DOHH2 (cell line): ENCODE results near the gene HOXA1.

Experiments used
- H3F3A ChIP-seq: fragments of 200-600 bp; sonication (generic), shearing (Covaris generic); 2 replicates; pipeline ENCODE4 v1.6.0; 2016; ENCODE audit warnings: antibody characterized with exemption, mild to moderate bottlenecking; ENCODE audit not compliant: control insufficient read depth, insufficient read depth
- H3K27ac ChIP-seq: fragments of 200-600 bp; sonication (generic); 2 replicates; pipeline ENCODE4 v1.5.1; 2014; ENCODE audit warnings: low read depth, mild to moderate bottlenecking, low read length, moderate library complexity
- H3K27me3 ChIP-seq: fragments of 200-600 bp; sonication (generic); 2 replicates; pipeline ENCODE4 v1.6.1; 2014; ENCODE audit warnings: mild to moderate bottlenecking, low read length, mixed read lengths; ENCODE audit not compliant: control insufficient read depth
- H3K36me3 ChIP-seq: fragments of 200-600 bp; sonication (generic); 2 replicates; pipeline ENCODE4 v1.6.1; 2014; ENCODE audit warnings: mild to moderate bottlenecking, low read length, moderate library complexity, mixed read lengths; ENCODE audit not compliant: control insufficient read depth
- H3K4me1 ChIP-seq: fragments of 200-600 bp; sonication (generic); 2 replicates; pipeline ENCODE4 v1.6.1; 2014; ENCODE audit warnings: mild to moderate bottlenecking, low read length, mixed read lengths; ENCODE audit not compliant: control insufficient read depth
- H3K4me2 ChIP-seq: fragments of 200-600 bp; sonication (generic); 2 replicates; pipeline ENCODE4 v1.6.0; 2014; ENCODE audit warnings: mild to moderate bottlenecking, low read length, moderate library complexity
- H3K4me3 ChIP-seq: fragments of 200-600 bp; sonication (generic); 2 replicates; pipeline ENCODE4 v1.5.1; 2014; ENCODE audit warnings: mild to moderate bottlenecking, low read length, mixed read lengths
- H3K79me2 ChIP-seq: fragments of 200-600 bp; sonication (generic); 2 replicates; pipeline ENCODE4 v1.6.1; 2014; ENCODE audit warnings: mild to moderate bottlenecking, low read length, mixed read lengths; ENCODE audit not compliant: control insufficient read depth
- H3K9me2 ChIP-seq: fragments of 200-600 bp; sonication (generic); replicated peaks from 2 replicates; pipeline ENCODE4 v1.6.1; 2014; ENCODE audit warnings: mild to moderate bottlenecking, low read length, mixed read lengths; ENCODE audit not compliant: control insufficient read depth
- H3K9me3 ChIP-seq: fragments of 200-600 bp; sonication (generic); 2 replicates; pipeline ENCODE4 v1.6.1; 2014; ENCODE audit warnings: antibody characterized with exemption, low read length, mixed read lengths; ENCODE audit not compliant: control insufficient read depth, insufficient read depth
- H4K20me1 ChIP-seq: fragments of 200-600 bp; sonication (generic); 2 replicates; pipeline ENCODE4 v1.6.0; 2014; ENCODE audit warnings: low read depth, mild to moderate bottlenecking, antibody characterized with exemption, low read length, moderate library complexity; ENCODE audit not compliant: control insufficient read depth, insufficient read depth
- CTCF ChIP-seq: fragments of 200-600 bp; sonication (generic); IDR thresholded peaks from one replicate; pipeline ENCODE4 v1.5.1; 2014; ENCODE audit warnings: antibody characterized with exemption, mild to moderate bottlenecking, low read depth, low read length; ENCODE audit not compliant: poor library complexity, severe bottlenecking
- EZH2phosphoT487 ChIP-seq: fragments of 200-600 bp; sonication (generic); IDR thresholded peaks from 2 replicates; pipeline ENCODE4 v1.6.1; 2017; ENCODE audit warnings: borderline replicate concordance, mild to moderate bottlenecking, antibody characterized with exemption, low read length, moderate library complexity, mixed read lengths

Gene HOXA1

GRCh38 chr7:27143950-27144780 is 48.4 kb upstream of the HOXA1 start:
- H3K9me3 ChIP-seq = no peaks in the 10 kb centered on the region
- H3K27me3 ChIP-seq = peaks cover 38% of the 10 kb centered on the region
- H3K79me2 ChIP-seq = no peaks in the 10 kb centered on the region
- H3K9me2 ChIP-seq = no peaks in the 10 kb centered on the region
- TF ChIP-seq CTCF (peak; percentile 49), EZH2phosphoT487 (no peak)
- H3K27ac ChIP-seq = no peak overlapping the region
- H3K36me3 ChIP-seq = no peaks in the 10 kb centered on the region
- peak overlapping the region; percentile 75 for H3K4me2 ChIP-seq
- no peaks in the 10 kb centered on the region for H3F3A ChIP-seq
- no peak overlapping the region for H3K4me3 ChIP-seq
- H4K20me1 ChIP-seq = no peaks in the 10 kb centered on the region
- H3K4me1 ChIP-seq = peaks cover 24% of the 10 kb centered on the region

GRCh38 chr7:27143023-27143949 is 47.5 kb upstream of the HOXA1 start, which contains the start of gene HOXA5:
HOXA5 (minus strand) TSS chr7:27143681; CDS start chr7:27143607, 74 bp downstream.
- Histone ChIP-seq H3K4me2 (peak within 1 kb of the TSS; percentile 75), H3F3A (no peaks in the 10 kb centered on the region), H3K9me2 (no peaks in the 10 kb centered on the region), H3K4me3 (peak within 1 kb of the TSS; percentile 70), H3K79me2 (no peaks in the 10 kb centered on the region), H3K4me1 (peaks cover 16% of the 10 kb centered on the region), H3K27me3 (peaks cover 37% of the 10 kb centered on the region), H4K20me1 (no peaks in the 10 kb centered on the region), H3K9me3 (no peaks in the 10 kb centered on the region), H3K27ac (no peak within 1 kb of the TSS), H3K36me3 (no peaks in the 10 kb centered on the region)
- TF ChIP-seq EZH2phosphoT487 (no peak), CTCF (peak; percentile 81)

GRCh38 chr7:27142580-27143022 is 46.8 kb upstream of the HOXA1 start:
- Histone ChIP-seq H3K9me2 (no peaks in the 10 kb centered on the region), H3K27me3 (peaks cover 38% of the 10 kb centered on the region), H3K79me2 (no peaks in the 10 kb centered on the region), H3K4me1 (peaks cover 10% of the 10 kb centered on the region), H3K27ac (no peak overlapping the region), H4K20me1 (no peaks in the 10 kb centered on the region), H3K4me3 (peak overlapping the region; percentile 70), H3K36me3 (no peaks in the 10 kb centered on the region), H3F3A (no peaks in the 10 kb centered on the region), H3K9me3 (no peaks in the 10 kb centered on the region), H3K4me2 (peak overlapping the region; percentile 75)
- no peak for TF ChIP-seq EZH2phosphoT487
- no peak for TF ChIP-seq CTCF
